T follicular helper cell (primary cell): Measurements from ENCODE around the gene SLC38A7.
A peak's percentile ranks its signal among the peaks of the same experiment; 100 is the strongest.

Experiments used
- DNase-seq: peaks from one replicate; pipeline ENCODE4 v3.0.0-alpha.2; 2020; ENCODE audit warnings: low read depth

The SLC38A7 gene

GRCh38 chr16:58635502-58635901 is 49.1 kb downstream of the SLC38A7 start:
- no peak for DNase-seq

GRCh38 chr16:58634265-58634802 is 50.2 kb downstream of the SLC38A7 start:
- DNase-seq, result no peak

GRCh38 chr16:58629733-58630640 is 54.6 kb downstream of the SLC38A7 start, which contains the start of gene CNOT1:
Gene CNOT1 (minus strand): TSS chr16:58629826. CDS start chr16:58599337, 30,489 bp downstream.
- peak; percentile 95 for DNase-seq

GRCh38 chr16:58628845-58629732 is 55.5 kb downstream of the SLC38A7 start:
- DNase-seq, result peak; percentile 36

GRCh38 chr16:58624209-58624608 is 60.4 kb downstream of the SLC38A7 start:
- no peak for DNase-seq

GRCh38 chr16:58620396-58620795 is 64.2 kb downstream of the SLC38A7 start:
- DNase-seq, result no peak

GRCh38 chr16:58615280-58615679 is 69.3 kb downstream of the SLC38A7 start:
- DNase-seq, result no peak
